Stimulated activated CD8-positive, alpha-beta memory T cell treated with anti-CD3 and anti-CD28 coated beads, Interleukin-15, amount 100 ng/mL, for 48 hours (primary cell): ENCODE data around the gene GCFC2.

Experiments
- DNase-seq, 2 donors: peaks; one replicate each; pipeline ENCODE4 v3.0.0-alpha.2; 2020; ENCODE audit warnings: low read depth in 2 of 2

Gene GCFC2

DNA sequence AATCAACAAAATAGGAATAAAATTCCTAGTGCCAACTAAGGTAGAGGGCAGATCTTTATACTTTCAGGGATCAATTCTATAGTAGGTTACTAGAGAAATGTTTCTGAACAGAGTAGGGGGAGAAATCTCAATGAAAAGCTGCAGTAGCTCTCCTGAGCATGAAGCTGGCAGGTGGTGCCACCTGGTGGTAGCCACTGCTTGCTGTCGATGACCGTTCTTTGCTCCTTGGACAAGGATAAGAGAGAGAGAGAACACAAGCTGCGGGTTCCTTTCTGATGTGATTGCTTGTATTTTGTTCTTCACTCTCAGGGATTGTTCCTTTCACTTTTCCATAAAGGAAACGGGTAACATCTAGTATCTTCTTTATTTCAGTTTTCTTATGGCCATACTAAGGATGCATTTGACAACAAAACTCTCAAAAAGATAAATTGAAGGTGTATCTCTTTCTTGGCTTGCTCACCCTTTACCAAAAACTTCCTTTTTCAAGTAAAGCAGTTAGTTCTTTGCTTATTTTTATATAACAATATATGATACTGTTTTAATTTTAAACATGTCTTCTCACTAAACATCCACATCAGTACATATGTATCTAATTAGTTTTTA lies 82.7 kb downstream of the GCFC2 start:
- peak; percentile 30 to 32 for DNase-seq

DNA sequence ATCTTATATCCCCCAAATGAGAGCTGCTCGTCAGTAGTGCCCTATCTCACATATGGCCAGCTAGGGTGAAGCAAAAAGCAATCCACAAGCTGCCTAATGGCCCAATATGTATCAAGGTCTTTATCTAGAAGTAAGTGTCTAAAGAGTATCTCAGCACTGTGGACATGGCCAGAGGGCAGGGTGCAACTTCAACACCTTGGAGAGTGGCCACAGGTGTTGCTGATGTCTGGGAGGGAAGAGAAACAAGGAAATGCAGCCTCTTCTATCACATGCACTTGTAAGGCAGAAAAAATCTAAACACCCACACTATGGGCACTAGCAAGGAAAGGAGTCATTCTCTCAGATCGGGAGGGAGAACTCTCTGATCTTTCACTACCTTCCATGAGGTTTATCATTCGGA lies 87.8 kb downstream of the GCFC2 start:
- no peak for DNase-seq

DNA sequence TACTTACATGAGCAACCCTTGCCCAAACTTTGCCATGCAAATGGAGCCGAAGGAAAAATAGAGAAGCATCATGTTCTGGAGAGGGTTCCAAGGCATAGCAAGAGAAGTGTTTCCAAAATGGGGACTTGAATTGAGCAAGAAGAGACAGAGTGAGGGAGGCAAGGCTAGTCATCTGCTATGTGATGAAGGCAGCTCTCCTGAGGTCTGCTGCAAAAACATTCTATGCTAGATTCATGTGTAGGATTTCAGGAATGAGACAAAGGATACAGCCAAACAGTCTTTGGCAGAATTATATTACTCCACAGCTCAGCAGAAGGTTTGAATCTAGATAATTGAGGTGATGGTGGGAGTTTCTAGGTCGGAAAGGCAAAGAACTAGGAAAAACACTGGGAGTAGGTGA lies 88.2 kb downstream of the GCFC2 start:
- DNase-seq, result no peak

DNA sequence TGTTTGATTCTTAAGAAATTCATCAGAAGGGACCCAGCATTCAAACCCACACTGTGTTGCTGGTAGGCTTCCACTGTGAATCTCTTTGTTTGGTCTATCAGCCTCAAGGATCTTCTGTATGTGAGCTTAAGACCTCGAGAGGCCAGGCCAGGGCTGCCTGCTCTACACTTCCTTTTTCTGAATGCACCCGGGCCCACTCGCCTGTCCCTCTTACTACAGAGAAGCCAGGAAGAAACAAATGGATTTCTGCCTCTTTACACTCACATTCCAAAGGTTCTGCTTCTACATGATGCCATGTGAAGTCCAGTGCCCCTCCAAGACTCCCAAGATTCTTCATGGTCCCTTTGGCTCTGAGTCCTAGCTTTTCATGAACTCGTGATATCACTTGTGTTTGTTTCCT lies 89.5 kb downstream of the GCFC2 start:
- no peak for DNase-seq

DNA sequence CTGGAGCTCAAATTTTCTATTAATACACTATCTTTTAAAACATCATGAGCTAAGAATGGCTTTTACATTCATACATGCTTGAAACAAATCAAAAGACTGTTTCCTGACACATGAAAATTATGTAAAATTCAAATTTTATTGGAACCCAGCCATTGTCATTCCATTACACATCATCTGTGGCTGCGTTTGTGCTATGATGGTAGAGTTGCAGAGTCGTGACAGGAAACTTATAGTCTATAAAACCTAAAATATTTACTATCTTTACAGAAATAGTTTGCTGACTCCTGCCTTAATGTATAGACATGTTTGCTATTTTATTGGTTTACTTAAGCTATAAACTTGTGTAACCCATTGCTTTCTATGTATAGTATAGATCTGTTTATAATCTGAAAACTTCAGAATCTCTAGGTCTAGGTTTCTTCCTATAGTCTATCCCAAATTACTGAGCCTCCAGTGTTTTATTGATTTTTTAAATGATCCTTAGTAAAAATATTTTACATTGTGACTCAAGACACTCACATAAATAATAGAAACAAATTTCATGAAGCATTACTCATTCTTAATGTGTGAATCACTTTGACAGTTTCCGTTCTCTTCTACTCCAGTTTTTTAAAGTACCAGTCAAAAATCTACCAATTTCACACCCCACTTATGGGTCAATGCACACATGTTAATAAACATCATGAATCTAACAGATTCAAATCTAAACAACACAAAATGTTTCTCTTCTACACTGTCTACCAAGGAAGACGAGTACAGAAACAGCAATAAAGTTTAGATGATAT lies 90.6 kb downstream of the GCFC2 start:
- DNase-seq, result no peak

DNA sequence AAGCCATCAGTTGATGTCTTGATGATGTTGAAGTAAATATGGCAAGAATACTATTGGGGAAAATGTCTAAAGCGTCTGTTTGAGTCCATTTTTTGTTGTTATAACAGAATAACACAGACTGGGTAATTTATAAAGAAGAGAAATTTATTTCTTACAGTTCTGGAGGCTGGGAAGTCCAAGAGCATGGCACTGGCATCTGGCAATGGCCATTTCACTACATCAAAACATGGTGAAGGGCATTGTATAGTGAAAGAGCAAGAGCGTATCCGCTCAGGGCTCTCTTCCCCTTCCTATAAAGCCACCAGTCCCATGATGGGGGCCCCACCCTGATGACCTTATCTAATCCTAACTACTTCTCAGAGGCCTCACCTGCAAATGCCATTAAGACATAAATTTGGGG lies 93.8 kb downstream of the GCFC2 start:
- DNase-seq, result no peak

DNA sequence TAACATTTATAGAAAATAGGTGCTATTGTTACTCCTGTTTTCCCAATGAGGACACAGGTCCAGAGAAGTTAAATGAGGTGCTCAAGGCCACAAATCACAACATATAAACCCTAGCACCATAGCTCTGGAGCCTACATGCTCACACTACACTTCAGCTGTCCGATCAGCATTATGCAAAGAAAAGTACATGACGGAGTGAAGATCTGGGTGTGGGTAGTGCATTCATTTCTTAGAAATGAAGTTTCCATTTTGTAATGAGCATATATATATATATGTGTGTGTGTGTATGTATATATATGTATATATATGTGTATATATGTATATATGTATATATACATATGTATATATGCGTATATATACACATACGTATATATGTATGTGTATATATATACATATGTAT lies 94.3 kb downstream of the GCFC2 start:
- DNase-seq, result no peak

DNA sequence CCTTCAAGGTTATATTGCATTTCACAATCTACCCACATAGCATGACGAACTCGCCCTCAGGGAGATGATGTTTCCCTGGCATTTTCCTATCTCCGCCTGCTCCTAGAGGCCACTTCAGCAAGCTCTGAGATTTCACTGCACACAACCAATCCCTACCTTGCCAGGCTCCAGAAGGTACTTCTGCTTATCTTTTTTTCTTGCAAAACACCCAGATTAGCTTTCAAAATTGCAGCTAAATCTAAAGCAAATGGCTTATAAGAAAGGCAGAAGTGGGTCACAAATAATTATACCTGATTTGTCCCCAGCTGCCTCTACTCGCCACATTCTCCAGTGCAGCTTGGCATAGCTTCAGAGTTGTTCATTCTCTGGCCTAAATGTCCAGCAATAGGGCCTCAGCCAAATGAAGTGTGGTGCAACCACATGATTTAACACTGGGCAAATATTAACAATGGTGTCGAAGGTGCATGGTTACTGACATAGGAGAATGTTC lies 96.5 kb downstream of the GCFC2 start:
- no peak for DNase-seq

DNA sequence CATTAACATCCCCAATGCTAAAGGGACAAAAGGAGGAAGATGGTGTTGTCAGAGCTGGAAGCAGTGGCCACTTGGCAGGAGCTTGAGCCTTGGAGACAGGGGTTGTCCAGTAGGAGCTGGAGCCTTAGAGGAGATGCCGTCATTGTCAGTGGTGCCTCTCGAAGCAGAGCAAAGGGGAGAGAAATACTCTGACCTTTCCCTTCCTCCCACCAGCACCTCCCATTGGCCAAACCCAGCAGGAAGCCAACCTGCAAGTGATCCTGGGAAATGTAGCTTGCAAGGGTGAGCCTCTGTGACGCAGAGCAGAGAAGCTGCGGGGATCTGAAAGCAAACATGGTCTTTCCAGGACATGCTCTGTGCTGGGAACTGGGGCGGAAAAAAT lies 97.9 kb downstream of the GCFC2 start:
- DNase-seq, result no peak
